PC-9 (cell line): ENCODE results near the gene RMI1. TPM values are rescaled to one million over a fixed set of nuclear protein-coding genes. Genes with fewer than 3 reads are reported as not detected.

ENCODE experiments used
- BruUV-seq: library from RNA; stranded (reverse); fragments of 400-500 nt; replicated peaks from 2 replicates; lab custom pipeline; 2021; lab: Mats Ljungman, UMichigan
- CTCF ChIA-PET: fragments of 300-600 bp; sonication (Branson Sonifier 250); formaldehyde crosslinking; loops from one replicate; lab custom pipeline; 2022; ENCODE audit warnings: antibody characterized with exemption; lab: Charles Lee
- POLR2A ChIA-PET: fragments of 300-600 bp; sonication (Branson Sonifier 250); formaldehyde crosslinking; loops from one replicate; lab custom pipeline; 2022; ENCODE audit warnings: antibody characterized with exemption; ENCODE audit not compliant: unreplicated experiment; lab: Charles Lee
- DNase-seq, 2 experiments: peaks; one replicate each; pipeline versions ENCODE4 v3.0.0 to v3.0.0-alpha.2; 2015 to 2022; ENCODE audit warnings: mixed read lengths in 1 of 2
- H2AFZ ChIP-seq: fragments of 200-600 bp; sonication (generic); 2 replicates; pipeline ENCODE4 v1.8.1; 2017; ENCODE audit warnings: antibody characterized with exemption
- H3F3A ChIP-seq: fragments of 200-600 bp; sonication (generic); 2 replicates; pipeline ENCODE4 v1.8.1; 2017; ENCODE audit warnings: antibody characterized with exemption, mild to moderate bottlenecking, low read depth; ENCODE audit not compliant: insufficient read depth
- H3K27ac ChIP-seq: fragments of 200-600 bp; sonication (generic); 2 replicates; pipeline ENCODE4 v1.6.1; 2016; ENCODE audit warnings: mixed run types
- H3K27me3 ChIP-seq: fragments of 200-600 bp; sonication (generic); 2 replicates; pipeline ENCODE4 v1.6.1; 2016; ENCODE audit warnings: low read depth, mixed run types; ENCODE audit not compliant: insufficient read depth
- H3K36me3 ChIP-seq: fragments of 200-600 bp; sonication (generic); 2 replicates; pipeline ENCODE4 v1.6.1; 2016; ENCODE audit warnings: low read depth, mixed run types
- H3K4me1 ChIP-seq: fragments of 200-600 bp; sonication (generic); replicated peaks from 2 replicates; pipeline ENCODE4 v1.6.1; 2016; ENCODE audit warnings: mixed run types; ENCODE audit not compliant: insufficient read depth
- H3K4me2 ChIP-seq: fragments of 200-600 bp; sonication (generic); 2 replicates; pipeline ENCODE4 v1.6.1; 2017; ENCODE audit warnings: mixed run types
- H3K4me3 ChIP-seq: fragments of 200-600 bp; sonication (generic); 2 replicates; pipeline ENCODE4 v1.6.1; 2016; ENCODE audit warnings: mixed run types
- H3K79me2 ChIP-seq: fragments of 200-600 bp; sonication (generic); 2 replicates; pipeline ENCODE4 v1.6.1; 2017; ENCODE audit warnings: low read depth, mixed run types
- H3K9me2 ChIP-seq: fragments of 200-600 bp; sonication (generic); 2 replicates; pipeline ENCODE4 v1.8.1; 2017; ENCODE audit warnings: mild to moderate bottlenecking; ENCODE audit not compliant: insufficient read depth
- H3K9me3 ChIP-seq: fragments of 200-600 bp; sonication (generic); 2 replicates; pipeline ENCODE4 v1.8.1; 2016; ENCODE audit warnings: low read depth; ENCODE audit not compliant: insufficient read depth
- H4K20me1 ChIP-seq: fragments of 200-600 bp; sonication (generic); 2 replicates; pipeline ENCODE4 v1.8.1; 2017; ENCODE audit not compliant: insufficient read depth
- EZH2 ChIP-seq: fragments of 200-600 bp; sonication (generic); IDR thresholded peaks from 2 replicates; pipeline ENCODE4 v1.8.0; 2017; ENCODE audit warnings: antibody characterized with exemption, low read depth
- intact Hi-C: fragments of 100-400 bp; cut with micrococcal nuclease; formaldehyde crosslinking; loops from one replicate; pipeline ENCODE4 v1.10.0; 2022; ENCODE audit not compliant: unreplicated experiment
- total RNA-seq: library from RNA; stranded (reverse); gene quantifications from 2 replicates; pipeline ENCODE4 v1.2.3, GENCODE V29; 2021
- TF ChIP-seq, protein P1 (sequence below): fragments of 200-600 bp; sonication (generic); conservative IDR thresholded peaks from 2 replicates; pipeline ENCODE4 v1.6.1; 2017; ENCODE audit warnings: mixed run types, antibody characterized with exemption, mild to moderate bottlenecking, moderate library complexity

RMI1 gene
- total RNA-seq, 1 experiment from 2014 or later, result 19.2 TPM

GRCh38 chr9:83956436-83957247 is 24.0 kb upstream of the RMI1 start:
- Histone ChIP-seq H3K9me3 (no peaks in the 10 kb centered on the region), H3K27me3 (no peaks in the 10 kb centered on the region), H3K36me3 (no peaks in the 10 kb centered on the region), H2AFZ (peak overlapping the region; percentile 96), H3K4me3 (peak overlapping the region; percentile 69), H3K4me1 (peaks cover 32% of the 10 kb centered on the region), H4K20me1 (no peaks in the 10 kb centered on the region), H3K9me2 (no peaks in the 10 kb centered on the region), H3K27ac (peak overlapping the region; percentile 50), H3K4me2 (peak overlapping the region; percentile 84), H3K79me2 (no peaks in the 10 kb centered on the region), H3F3A (peaks cover 36% of the 10 kb centered on the region)
- intact Hi-C loops, result loop anchor here (2.0 to 5.0 kb wide), 2 partner anchors 24 to 226 kb away; partner anchors contain the start of genes HNRNPK and RMI1
- peak; percentile 68 to 78 for DNase-seq
- TSS peak; percentile 87 for BruUV-seq
- ChIA-PET POLR2A (interaction anchor here (0.7 kb wide), 1 partner anchor 35 kb away, joined by 3 read pairs; the partner anchor contains the start of gene KIF27), CTCF (no interaction called here)
- TF ChIP-seq EZH2, result no peak
- TF ChIP-seq, protein P1, sequence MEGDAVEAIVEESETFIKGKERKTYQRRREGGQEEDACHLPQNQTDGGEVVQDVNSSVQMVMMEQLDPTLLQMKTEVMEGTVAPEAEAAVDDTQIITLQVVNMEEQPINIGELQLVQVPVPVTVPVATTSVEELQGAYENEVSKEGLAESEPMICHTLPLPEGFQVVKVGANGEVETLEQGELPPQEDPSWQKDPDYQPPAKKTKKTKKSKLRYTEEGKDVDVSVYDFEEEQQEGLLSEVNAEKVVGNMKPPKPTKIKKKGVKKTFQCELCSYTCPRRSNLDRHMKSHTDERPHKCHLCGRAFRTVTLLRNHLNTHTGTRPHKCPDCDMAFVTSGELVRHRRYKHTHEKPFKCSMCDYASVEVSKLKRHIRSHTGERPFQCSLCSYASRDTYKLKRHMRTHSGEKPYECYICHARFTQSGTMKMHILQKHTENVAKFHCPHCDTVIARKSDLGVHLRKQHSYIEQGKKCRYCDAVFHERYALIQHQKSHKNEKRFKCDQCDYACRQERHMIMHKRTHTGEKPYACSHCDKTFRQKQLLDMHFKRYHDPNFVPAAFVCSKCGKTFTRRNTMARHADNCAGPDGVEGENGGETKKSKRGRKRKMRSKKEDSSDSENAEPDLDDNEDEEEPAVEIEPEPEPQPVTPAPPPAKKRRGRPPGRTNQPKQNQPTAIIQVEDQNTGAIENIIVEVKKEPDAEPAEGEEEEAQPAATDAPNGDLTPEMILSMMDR, result no peak

DNA sequence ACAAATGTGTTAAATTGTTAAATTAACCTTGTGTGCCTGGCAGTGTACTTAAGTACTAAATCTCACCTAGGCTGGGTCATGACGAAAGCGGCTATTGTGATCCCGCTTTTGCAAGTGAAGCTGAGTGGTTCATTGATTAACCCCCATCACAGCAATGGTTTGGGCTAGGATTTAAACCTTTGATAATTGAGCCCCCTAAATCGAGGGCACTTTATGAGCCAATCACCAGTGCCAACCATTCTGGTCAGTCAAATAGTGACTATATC is 23.4 kb upstream of the RMI1 start:
- H3K4me1 ChIP-seq, result peaks cover 37% of the 10 kb centered on the region
- H3K27me3 ChIP-seq, result no peaks in the 10 kb centered on the region
- no peaks in the 10 kb centered on the region for H3K36me3 ChIP-seq
- H3K27ac ChIP-seq, result no peak overlapping the region
- peak overlapping the region; percentile 96 for H2AFZ ChIP-seq
- DNase-seq, result no peak
- no peaks in the 10 kb centered on the region for H3K9me3 ChIP-seq
- H4K20me1 ChIP-seq, result no peaks in the 10 kb centered on the region
- no peak for TF ChIP-seq EZH2
- TF ChIP-seq, protein P1, result no peak
- H3K9me2 ChIP-seq, result no peaks in the 10 kb centered on the region
- H3F3A ChIP-seq, result peaks cover 41% of the 10 kb centered on the region
- ChIA-PET POLR2A (no interaction called here), CTCF (no interaction called here)
- no TSS peak for BruUV-seq
- intact Hi-C loops, result loop anchor here (2.0 to 5.0 kb wide), 2 partner anchors 24 to 225 kb away; partner anchors contain the start of genes HNRNPK and RMI1
- peak overlapping the region; percentile 69 for H3K4me3 ChIP-seq
- H3K79me2 ChIP-seq, result no peaks in the 10 kb centered on the region
- peak overlapping the region; percentile 84 for H3K4me2 ChIP-seq

DNA sequence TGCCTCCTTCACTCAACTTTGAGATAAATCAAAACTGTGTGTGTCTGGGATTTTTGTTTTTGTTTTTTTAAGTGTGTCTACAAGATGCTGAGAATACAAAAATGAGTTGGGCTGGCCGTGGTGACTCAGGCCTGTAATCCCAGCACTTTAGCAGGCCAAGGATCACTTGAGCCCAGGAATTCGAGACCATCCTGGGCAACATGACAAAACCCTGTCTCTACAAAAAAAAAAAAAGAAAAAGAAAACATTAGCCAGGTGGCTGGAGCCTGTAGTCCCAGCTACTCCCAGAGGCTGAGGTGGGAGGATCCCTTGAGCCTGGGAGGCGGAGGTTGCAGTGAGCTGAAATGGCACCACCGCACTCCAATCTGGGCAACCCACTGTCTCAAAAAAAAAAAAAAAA is 21.5 kb upstream of the RMI1 start:
- CTCF ChIA-PET, result interaction anchor here (0.6 to 0.7 kb wide), 2 partner anchors 138 to 214 kb away, joined by 4 to 5 read pairs; no protein-coding TSS in a partner anchor
- intact Hi-C loops, result loop anchor here (5.0 kb wide), 1 partner anchor 223 kb away; no protein-coding TSS in a partner anchor

More for the DNA sequence above, 21.5 kb upstream of the RMI1 start:
- H3K27ac ChIP-seq, result 0 out of 2 replicates have a peak overlapping the region, but pooled peaks have one; percentile 32
- H3K79me2 ChIP-seq, result no peaks in the 10 kb centered on the region
- no peaks in the 10 kb centered on the region for H3K27me3 ChIP-seq
- no peaks in the 10 kb centered on the region for H3K9me3 ChIP-seq
- no peak overlapping the region for H3K4me3 ChIP-seq
- no peak overlapping the region for H2AFZ ChIP-seq
- H4K20me1 ChIP-seq, result no peaks in the 10 kb centered on the region
- POLR2A ChIA-PET, result no interaction called here
- no TSS peak for BruUV-seq
- H3K4me1 ChIP-seq, result peaks cover 52% of the 10 kb centered on the region
- TF ChIP-seq, protein P1, result no peak
- TF ChIP-seq EZH2, result no peak
- no peaks in the 10 kb centered on the region for H3K36me3 ChIP-seq
- H3K4me2 ChIP-seq, result no peak overlapping the region
- H3K9me2 ChIP-seq, result no peaks in the 10 kb centered on the region
- H3F3A ChIP-seq, result peaks cover 46% of the 10 kb centered on the region
- DNase-seq, result peak; percentile 41 to 69
